GM21526 (cell line): ENCODE results near the gene ZNFX1.

Experiments
- ATAC-seq: cut with Tn5 transposase; IDR thresholded peaks from one replicate; pipeline ENCODE4 v1.9.1; 2021; ENCODE audit warnings: moderate library complexity; ENCODE audit not compliant: unreplicated experiment, low FRiP score

Gene ZNFX1

DNA sequence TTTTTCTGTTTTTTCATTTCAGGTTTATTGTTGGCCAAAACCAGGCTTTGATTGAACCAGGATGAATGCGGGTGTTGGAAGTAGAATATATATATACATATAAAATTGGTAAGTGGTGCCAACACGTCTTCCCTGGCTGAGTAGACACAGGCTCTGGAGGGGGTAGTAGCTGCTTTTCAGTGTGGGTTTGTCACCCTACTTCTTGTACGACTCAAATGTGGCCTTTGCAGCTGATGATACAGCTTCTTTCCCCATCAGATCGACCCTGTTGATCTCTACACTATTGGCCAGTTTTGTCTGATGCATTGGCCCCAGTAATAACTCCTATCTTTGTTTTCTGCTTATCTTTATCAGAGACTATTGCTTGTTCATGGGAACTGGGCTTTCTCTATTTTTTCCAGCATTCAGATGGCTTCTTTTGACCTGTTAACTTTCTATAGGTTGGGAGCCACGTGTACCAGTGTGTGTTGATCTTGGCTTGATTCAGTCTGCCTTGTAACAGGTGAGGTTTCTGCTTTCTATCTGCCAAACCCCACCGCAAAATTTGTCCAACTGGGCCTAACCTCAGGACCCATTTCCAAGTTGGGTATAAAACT is 2.7 kb upstream of the ZNFX1 start:
- no peak for ATAC-seq

DNA sequence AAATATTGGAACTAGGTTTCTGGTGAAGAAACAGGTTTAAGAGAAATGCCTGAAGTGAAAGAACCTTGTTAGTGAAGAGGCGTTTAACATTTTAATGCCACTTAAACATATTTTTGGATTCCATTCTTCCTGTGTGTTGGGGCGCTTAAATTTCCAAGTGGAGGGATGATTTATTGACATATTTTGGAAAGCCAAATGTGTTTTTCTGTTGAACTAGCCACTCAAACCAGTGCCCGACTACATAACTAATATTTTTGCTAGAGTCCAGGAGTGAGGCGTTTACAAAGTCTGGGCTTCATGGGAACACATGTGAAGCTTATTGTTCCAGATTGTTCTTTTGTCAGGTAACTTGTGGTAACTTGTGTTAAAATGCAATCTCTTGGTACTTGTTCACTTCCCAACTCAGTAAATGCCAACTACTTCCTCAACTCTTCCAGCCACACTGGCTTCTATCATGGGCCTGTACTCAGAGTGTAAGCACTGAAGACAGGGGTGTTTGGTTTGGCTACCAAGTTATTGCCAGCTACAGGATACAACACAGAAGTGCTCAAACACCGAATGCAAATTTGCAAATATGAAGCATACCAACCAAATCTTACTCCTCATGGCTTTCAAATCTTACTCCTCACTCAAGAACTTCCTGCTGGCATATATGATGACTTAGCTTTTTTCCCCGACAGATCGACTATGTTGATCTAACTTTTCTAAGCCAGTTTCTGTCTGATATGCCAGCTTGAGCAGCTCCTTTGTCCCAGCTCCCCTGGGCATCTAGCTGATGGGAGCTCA is 2.0 kb upstream of the ZNFX1 start:
- ATAC-seq = no peak

DNA sequence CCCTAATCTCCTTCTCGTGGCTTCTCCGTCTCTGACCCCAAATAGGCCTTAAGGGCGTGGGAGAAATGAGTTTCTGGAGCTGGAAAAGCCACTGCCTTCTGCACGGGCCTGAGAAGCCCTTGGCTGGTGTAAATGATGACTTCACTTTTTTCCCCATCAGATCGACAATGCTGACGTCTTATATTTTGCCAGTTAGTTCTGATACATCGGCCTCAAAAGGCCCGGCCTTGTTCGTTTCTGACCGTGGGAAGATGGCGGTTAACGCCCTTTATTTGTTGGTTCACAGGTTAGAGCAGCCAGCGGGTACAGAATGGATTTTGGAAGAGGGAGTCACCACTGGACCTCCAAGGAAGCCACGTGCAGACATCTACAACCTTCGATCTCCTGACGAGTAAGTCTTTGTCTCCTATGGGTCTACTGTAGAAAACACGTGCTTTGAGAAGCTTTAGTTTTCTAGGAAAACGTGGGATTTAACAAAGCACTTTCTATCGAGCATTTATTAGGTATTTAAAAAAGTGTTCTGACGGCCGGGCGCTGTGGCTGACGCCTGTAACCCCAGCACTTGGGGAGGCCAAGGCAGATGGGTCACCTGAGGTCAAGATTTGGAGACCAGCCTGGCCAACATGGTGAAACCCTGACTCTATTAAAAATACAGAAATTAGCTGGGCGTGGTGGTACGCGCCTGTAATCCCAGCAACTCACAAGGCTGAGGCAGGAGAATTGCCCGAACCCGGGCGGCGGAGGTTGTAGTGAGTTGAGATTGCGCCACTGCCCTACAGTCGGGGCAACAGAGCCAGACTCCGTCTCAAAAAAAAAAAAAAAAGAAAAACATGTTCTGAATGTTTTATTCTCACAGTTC is 1.2 kb upstream of the ZNFX1 start:
- ATAC-seq = no peak

DNA sequence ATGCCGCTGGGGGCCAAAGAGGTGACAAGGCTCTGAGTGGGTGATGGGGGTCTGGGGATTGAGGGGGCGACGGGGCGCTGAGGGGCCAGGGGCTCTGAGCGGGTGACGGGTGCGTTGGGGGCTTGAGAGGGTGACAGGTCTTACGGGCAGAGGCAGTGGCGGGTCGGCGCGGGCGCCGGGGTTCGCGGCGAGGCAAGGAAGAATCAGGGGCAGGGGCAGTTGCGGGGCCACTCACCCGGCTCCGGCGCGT is 146 bp downstream of the ZNFX1 start:
- ATAC-seq = no peak

DNA sequence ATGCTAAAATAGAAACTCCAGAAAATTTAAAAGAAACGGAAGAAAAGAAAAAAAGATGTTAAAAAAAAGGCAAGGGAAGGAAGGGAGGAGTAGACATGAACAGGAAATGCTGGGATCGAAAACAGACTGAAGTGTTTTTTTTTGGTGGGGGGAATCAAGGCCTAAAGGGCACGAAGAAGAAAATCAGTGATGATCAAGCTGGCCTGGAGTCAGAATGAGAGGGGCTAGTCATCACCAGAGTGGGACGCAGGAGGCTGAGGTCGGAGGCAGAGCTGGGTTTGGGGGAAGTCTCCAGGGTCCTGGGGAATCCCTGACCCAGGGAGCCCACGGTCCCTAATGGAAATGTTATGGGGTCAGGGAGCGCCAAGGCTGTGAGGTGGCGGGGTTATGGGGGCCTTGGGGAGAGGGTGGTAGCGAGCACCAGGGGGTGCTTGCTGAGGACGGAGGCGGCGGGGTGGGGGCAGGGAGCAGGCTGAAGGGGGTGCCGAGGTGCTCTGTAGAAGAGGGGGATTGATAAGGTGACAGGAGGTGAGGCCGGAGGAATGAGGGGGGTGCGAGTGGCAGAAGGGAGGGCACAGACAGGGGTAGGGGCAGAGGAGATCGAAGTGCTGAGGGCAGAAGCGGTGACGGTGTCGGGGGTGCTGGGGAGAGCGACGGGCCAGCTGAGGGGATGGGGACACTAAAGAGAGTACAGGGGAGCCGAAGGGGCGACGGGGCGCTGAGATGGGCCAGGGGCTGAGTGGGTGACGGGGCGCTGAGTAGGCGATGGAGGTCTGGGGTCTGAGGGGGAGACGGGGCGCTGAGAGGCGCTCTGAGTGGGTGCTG is 684 bp downstream of the ZNFX1 start:
- no peak for ATAC-seq

DNA sequence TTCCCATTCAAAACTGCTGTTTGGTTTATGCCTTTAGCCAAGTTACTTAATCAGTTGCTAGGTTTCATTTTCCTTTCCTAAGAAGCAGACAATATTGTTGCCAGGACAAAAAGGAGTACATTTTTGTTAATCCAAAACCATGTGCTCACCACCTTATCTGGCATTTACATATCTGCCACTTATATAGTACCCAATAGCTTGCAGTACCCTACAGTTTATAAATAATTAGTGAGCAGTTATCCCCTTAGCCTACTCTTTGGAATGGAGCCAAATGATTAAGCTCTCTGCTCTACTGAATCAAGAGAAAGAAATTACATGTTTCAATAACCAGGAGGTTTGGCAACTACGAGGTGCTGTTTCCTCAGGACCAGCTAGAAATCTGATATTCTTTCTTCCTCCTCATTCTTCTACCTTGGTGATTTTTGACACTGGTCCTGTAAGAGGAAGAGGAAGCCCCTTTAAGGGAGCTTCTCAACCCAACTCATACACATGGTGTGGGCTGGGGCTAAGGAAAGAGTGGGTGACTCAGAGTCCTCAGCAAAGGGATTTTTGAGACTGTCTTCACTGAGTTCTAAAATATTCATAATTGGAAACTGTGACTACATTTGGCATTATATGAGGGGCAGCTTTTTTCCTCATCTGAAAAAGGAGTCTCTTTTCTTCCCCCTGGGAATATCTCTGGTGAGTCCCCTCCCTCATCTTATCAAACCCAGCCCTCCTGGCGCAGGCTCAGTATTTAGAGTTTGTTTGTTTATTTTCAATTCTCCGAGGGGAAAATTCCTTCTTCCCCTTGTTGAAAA is 1.5 kb downstream of the ZNFX1 start:
- no peak for ATAC-seq

DNA sequence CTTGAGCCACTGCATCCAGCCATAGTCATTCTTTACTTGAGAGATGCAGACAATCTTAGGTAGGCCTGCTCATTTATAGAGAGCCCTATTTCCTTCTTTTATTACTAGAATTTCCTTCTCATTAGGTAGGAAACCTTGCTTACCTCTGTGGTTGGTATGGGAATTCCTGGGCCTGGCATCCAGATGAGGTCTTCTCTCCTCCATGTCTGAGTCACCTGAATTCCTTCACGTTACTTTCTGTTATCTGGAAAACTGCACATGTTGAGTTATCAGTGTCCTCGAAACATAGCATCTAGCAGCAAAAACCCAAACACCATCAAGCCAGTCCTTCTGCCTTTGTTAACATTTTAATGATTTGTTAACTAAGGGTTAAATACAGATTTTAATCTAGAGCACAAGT is 2.2 kb downstream of the ZNFX1 start:
- no peak for ATAC-seq

DNA sequence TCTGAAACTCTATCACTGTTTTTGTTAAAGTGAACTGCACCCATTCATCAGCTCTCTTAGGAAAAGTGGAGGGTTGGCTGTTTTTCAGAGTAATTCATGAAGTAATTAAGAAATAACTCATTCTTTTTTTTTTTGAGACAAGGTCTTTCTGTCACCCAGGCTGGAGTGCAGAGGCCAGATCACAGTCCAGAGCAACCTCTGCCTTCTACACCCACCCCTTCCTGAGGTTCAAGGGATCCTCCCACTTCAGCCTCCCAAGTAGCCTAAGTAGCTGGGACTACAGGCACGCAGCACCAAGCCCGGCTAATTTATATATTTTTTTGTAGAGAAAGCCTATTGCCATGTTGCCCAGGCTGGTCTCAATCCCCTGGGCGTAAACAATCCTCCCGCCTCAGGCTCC is 2.6 kb downstream of the ZNFX1 start:
- no peak for ATAC-seq

DNA sequence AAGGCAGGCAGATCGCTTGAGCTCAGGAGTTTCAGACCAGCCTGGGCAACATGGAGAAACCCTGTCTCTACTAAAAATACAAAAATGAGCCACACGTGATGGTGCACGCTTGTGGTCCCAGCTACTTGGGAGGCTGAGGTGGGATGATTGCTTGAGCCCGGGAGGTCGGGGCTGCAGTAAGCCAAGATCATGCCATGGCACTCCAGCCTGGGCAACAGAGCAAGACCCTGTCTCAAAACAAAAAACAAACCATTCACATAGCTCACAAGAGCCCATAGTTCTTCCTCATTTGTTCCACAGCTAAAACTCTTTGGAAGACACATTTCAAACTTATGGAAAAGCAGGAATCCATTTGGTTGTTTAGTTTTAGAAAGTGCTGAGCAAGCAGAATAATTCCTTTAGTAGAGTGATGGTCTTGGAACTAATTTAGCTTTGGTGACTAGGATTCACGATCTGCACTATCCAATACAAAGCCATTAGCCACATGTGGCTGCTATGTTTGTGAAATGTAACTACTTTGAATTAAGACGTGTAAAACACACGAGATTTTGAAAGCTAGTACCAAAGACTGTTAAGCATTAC is 4.1 kb downstream of the ZNFX1 start:
- ATAC-seq = no peak

DNA sequence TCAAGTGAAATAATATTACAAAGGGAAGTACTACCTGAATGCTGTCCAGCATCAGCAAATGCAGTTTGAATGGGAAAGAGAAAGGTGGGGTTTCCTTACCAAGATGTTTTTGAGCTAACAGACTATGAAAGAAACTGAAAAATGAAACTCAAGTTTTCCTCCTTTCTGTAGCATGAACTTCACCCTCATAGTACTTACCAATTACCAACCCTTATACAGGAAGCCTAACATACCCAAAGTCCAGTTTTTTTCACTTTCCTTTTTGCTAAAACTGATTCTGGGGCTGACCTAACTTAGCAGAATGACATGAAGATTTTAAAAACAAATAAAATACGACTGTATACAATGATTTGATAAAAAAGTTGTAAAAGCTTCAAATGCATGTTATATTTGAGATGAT is 5.2 kb downstream of the ZNFX1 start:
- ATAC-seq = no peak

DNA sequence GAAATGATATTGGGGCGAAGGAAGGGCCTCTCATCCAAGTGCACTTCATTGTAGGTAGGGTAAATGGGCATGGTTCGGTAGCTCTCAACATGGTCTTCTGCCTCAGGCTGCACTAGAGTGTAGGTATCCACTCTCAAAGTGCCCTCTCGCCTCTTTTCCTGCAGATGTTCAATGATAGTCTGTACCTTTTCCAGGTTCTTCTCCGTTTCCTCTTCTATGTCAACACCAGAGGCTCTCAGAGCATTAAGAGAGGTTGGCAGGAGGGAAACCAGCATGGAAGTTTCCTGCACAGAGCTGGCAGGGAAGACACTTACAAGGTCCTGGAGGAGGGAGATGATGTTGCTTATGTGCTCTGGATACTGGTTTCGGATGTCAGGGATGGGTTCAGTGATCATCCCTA is 7.1 kb downstream of the ZNFX1 start:
- ATAC-seq = no peak

DNA sequence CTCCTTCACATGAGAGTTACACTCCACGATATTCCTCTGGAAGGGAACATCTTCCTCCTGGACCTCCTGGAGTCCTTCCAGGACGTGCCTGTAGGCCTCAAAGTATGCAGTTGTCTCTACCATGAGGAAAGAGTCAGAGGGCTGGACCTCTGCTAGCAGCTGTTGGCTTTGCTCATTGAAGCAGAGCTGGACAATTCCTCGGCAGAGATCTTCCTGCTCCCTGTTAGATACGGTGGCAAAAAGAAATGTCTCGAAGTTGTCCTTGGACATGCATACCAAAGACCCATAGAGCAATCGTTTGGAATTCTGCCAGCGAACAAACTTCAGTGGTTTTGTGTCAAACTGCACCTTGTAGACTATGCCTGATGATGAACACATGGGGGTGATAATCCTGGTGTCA is 7.7 kb downstream of the ZNFX1 start:
- ATAC-seq = no peak

DNA sequence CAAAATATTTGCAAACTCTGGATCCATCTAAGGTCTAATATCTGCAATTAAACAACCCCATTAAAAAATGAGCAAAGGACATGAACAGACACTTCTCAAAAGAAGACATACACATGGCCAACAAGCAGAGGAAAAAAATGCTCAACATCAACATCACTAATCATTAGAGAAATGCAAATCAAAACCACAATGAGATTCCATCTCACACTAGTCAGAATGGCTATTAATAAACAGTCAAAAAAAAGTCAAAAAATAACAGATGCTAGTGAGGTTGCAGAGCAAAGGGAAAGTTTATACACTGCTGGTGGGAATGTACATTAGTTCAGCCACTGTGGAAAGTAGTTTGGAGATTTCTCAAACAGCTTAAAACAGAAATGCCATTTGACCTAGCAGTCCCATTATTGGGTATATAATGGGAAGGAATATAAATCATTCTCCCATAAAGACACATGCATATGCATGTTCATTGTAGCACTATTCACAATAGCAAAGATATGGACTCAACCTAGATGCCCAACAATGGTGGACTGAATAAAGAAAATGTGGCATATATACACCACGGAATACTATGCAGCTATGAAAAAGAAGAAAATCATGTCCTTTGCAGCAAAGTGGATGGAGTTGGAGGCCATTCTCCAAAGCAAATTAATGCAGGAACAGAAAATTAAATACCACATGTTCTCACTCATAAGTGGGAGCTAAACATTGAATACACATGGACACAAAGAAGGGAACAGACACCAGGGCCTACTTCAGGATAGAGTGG is 9.1 kb downstream of the ZNFX1 start:
- ATAC-seq = no peak

DNA sequence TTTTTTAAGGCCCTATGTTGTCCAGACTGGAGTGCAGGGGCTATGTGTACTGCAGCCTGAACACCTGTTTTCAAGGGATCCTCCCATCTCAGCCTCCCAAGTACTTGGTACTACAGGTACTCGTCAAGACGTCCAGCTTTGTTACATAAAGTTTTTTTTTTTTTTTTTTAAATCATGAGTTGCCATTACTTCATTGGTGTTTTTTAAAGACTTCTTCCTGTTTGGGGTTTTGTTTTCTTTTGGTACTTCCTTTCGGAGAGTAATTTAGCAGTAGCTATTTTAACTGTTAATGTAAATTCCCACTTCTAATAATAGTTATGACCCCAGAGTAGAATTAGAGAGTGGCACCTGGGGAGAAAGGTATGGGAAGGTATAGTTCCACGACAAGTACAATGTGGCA is 10.5 kb downstream of the ZNFX1 start:
- ATAC-seq = no peak

DNA sequence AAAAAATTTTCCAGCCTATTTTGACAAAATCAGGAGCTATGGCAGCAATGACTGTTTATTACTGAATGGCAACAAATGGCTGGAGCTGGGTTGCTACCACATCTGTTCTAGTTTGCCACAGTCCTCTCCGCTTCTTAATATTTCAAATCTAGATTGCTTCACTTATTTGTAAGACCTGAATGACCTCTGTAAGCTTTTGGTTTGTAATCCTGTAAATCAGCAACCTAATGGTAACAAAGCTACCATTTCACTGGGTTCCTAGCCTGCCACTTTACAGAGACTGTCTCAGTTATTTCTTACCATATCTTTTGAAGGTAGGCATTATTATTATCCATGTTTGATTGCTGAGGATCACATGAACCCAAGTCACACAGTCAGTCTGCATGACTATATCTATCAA is 15.4 kb downstream of the ZNFX1 start:
- no peak for ATAC-seq

DNA sequence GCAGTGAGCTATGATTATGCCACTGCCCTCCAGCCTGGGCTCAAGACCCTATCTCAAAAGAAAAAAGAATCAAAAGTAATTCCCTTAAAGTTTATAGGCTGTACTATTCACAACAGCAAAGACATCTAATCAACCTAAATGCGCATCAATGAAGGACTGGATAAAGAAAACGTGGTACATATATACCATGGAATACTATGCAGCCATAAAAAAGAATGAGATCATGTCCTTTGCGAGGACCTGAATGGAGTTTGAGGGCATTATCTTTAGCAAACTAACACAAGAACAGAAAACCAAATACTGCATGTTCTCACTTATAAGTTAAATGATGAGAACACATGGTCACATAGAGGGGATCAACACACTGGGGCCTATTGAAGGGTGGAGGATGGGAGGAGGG is 16.7 kb downstream of the ZNFX1 start:
- ATAC-seq = no peak

DNA sequence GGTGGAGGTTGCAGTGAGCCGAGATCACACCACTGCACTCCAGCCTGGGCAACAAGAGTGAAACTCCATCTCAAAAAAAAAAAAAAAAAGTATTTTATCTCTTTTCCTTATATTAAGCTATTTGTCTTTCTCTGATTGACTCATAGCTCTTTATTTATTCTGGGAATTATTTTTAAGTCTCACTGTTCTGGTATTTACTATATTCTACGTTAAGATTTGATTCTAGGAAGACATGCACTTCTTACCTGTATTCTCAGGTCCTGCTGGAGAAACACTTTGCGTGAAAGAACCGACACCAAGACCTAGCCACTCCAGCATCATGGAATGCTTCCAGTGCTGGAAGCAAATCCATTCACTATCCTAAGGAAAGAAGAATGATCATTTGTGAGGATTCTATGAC is 17.6 kb downstream of the ZNFX1 start:
- no peak for ATAC-seq

DNA sequence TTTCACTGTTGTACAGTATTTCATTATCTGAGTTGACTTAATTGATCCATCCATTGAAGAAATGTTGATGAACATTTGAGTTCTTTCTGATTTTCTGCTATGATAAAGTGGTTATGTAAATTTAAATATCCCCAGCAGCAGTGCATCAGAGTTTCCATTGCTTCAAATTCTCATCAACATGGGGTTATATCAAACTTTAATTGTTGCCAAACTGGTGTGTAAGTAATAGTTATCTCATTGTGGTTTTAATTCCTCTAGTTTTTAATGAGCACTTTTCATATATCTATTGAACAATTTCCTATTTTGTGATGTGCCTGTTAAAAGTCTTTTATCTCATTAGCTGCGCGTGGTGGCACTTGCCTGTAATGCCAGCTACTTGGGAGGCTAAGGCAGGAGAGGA is 18.1 kb downstream of the ZNFX1 start:
- no peak for ATAC-seq

DNA sequence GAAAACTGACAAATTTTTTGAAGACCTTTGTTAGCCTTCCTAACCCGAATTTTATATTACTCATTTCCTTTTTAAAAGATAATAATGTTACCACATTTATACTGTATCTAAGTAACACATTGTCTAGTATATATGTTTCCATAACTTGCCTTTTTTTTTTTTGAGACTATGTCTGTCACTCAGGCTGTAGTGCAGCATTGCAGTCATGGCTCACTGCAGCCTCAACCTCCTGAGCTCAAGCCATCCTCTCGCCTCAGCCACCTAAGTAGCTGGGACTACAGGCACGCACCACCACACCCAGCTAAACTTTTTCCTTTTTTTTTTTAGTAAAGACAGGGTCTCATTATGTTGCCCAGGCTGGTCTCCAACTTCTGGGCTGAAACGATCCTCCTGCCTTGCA is 18.6 kb downstream of the ZNFX1 start:
- ATAC-seq = no peak
